Astrocyte of the cerebellum (primary cell): ENCODE results near the gene TUBA3D.
A peak's percentile ranks its signal among the peaks of the same experiment; 100 is the strongest.
"Not testable (repeated sequence)": the region's sequence is repeated elsewhere in the genome, so short reads cannot be mapped to it uniquely, and the experiment has no call there.

Experiments used
- DNase-seq: peaks from one replicate; pipeline ENCODE4 v3.0.0-alpha.2; 2011; ENCODE audit warnings: low read depth
- H3K4me3 ChIP-seq: 2 replicates; pipeline ENCODE4 v1.5.1; 2011; ENCODE audit warnings: mild to moderate bottlenecking, low read depth, low read length, moderate library complexity
- in situ Hi-C: cut with HindIII; loops from 2 replicates; pipeline ENCODE4 v1.10.0; 2017; ENCODE audit warnings: low sequenced_read_pairs
- TF ChIP-seq, protein P1 (sequence below): IDR thresholded peaks from 2 replicates; pipeline ENCODE4 v1.5.1; 2012; ENCODE audit warnings: low read length, low read depth, moderate library complexity, mild to moderate bottlenecking; ENCODE audit errors: missing control alignments

Gene TUBA3D

DNA sequence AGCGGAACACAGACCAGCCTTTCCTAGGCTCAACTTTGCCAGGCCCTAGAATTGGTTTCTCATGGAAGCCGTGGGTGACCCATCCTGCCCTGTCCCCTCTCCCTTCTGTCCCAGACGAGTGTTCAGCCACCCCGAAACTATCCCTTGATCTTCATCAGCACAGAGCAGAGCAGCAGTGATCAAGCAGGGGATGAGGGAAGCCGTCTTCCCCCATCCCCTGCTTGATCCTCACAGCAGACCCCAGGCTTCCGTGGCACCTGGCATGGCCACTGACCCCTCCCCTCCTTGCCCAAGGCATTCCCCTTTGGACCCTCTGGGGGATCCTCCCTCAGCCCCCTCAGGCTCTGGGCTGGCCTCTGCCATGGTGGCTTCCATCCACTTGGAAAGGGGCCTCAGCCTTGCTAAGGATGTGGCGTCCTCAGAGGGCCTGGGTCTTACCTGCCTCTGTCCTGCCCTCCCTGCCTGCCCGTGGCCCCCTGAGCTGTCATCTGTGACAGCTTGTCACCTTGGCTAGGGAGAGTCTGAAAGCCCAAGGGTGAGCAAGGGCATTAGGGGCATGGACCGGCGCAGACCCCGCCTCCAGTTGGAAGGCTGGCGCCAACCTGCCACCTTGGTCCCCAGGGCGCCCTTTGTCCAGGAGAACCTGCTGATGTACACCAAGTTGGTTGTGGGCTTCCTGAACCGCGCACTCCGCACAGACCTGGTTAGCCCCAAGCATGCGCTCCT lies 41.4 kb downstream of the TUBA3D start:
- in situ Hi-C loops = no loop called here
- TF ChIP-seq, protein P1, sequence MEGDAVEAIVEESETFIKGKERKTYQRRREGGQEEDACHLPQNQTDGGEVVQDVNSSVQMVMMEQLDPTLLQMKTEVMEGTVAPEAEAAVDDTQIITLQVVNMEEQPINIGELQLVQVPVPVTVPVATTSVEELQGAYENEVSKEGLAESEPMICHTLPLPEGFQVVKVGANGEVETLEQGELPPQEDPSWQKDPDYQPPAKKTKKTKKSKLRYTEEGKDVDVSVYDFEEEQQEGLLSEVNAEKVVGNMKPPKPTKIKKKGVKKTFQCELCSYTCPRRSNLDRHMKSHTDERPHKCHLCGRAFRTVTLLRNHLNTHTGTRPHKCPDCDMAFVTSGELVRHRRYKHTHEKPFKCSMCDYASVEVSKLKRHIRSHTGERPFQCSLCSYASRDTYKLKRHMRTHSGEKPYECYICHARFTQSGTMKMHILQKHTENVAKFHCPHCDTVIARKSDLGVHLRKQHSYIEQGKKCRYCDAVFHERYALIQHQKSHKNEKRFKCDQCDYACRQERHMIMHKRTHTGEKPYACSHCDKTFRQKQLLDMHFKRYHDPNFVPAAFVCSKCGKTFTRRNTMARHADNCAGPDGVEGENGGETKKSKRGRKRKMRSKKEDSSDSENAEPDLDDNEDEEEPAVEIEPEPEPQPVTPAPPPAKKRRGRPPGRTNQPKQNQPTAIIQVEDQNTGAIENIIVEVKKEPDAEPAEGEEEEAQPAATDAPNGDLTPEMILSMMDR = no peak
- no peak overlapping the region for H3K4me3 ChIP-seq
- no peak for DNase-seq

DNA sequence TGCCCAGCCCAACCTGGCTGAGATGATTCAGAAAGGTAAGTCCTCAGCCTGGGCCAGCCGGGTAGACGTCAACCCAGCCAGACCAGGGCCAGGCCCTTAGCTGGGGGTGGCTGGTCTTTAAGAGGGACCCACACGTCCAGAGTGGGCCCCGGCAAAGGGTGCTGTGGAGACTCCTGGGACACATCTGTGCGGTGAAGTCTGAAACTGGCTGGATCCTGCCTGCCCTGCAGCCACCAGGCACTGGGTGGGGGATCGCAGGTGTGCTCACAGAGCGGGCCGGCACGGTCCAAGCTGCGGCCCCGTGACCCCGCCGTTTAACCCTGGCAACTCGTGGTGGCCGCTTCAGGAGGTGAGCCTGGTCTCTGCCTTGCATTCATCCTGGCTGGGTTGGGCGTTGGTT lies 41.9 kb downstream of the TUBA3D start:
- H3K4me3 ChIP-seq, in situ Hi-C loops, DNase-seq: not testable (repeated sequence)

DNA sequence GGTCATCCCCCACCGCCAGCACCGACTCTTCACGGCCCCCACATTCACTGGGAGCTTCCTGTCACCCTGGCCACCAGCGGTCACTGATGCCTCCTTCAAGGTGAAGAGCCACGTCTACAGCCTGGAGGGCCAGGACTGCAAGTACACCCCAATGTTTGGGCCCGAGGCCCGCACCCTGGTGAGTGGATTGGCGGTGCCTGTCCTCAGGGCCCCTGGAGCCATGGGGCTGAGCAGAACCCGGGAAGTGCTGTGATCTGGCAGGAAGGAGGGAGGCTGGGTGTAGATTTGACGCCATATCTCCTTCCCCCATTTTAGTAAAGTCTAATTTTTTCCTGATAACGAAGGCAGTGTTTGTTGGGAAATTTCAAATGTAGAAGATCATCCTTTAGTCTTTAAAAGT lies 42.6 kb downstream of the TUBA3D start:
- DNase-seq, in situ Hi-C loops, H3K4me3 ChIP-seq: not testable (repeated sequence)

DNA sequence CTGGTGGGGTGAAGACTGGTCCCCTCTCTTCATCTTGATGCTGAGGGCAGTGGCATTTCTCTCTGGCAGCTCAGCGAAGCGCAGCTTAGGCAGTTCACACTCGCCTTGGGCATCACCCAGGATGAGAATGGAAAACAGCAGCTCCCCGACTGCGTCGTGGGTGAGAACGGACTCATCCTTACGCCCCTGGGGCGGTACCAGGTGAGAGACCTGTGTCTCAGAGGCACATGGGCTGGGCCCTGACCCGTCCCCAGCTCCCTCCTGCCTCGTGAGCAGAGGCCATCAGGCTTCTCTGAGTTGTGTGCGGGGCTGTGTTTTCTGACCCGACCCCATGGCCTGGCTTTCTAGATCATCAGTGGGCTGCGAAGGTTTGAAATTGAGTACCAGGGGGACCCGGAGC lies 43.5 kb downstream of the TUBA3D start:
- no peak overlapping the region for H3K4me3 ChIP-seq
- in situ Hi-C loops = no loop called here
- DNase-seq = no peak
- TF ChIP-seq, protein P1 = no peak

DNA sequence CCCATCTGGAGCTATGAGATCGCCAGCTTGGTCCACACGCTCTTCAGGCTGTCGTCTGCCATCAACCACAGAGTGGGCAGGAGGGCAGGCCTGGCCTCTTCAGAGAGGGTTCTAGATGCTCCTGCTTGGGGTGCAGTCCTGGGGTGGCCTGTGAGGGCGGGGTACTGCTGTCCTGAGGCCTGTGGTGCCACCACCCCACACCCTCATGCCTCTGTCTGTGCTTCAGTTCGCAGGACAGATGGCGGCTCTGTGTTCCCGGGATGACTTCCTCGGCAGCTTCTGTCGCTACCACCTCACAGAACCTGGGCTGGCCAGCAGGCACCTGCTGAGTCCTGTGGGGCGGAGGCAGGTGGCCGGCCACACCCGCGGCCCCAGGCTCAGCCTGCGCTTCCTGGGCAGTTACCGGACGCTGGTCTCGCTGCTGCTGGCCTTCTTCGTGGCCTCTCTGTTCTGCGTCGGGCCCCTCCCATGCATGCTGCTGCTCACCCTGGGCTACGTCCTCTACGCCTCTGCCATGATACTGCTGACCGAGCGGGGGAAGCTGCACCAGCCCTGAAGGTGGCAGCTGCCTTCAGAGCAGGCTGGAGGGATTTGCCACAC lies 44.1 kb downstream of the TUBA3D start:
- in situ Hi-C loops, H3K4me3 ChIP-seq, DNase-seq: not testable (repeated sequence)

DNA sequence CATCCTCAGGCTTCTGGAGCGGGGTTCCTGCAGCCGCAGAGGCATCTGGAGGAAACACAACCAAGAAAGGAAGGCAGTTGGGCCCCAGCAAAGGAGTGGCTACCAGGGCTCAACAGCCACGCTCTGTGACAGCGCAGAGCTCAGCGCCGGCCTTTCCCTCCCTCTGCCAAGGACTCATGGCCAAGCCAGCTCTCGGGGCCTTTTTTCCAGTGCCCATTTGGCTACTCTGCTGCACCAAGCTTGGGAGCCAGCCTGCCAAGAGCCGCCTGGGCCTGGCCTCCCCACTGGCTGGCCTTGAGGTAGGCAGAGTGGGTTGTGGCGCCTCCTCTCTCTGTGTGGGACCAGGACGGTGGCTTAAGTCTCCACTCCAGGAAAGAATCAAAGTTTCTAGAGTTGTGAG lies 44.6 kb downstream of the TUBA3D start:
- TF ChIP-seq, protein P1 = no peak
- no peak overlapping the region for H3K4me3 ChIP-seq
- in situ Hi-C loops = no loop called here
- DNase-seq = no peak

DNA sequence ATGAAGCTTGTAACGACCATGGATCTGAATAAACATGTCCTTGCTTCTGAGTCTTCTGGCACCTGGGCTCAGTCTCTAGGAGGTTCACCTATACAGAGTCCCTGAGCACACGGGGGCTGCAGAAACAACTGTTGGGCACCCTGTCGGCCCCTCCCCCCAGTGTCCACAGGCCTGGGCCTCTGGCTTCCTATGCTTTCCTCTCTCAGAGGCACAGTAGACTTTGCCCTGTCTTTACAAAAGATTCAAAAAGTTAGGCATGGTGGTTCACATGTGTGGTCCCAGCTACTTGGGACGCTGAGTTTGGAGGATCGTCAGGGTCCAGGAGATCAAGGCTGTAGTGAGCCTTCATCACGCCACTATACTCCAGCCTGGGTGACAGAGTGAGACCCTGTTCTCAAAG lies 45.6 kb downstream of the TUBA3D start:
- in situ Hi-C loops, DNase-seq: not testable (repeated sequence)

DNA sequence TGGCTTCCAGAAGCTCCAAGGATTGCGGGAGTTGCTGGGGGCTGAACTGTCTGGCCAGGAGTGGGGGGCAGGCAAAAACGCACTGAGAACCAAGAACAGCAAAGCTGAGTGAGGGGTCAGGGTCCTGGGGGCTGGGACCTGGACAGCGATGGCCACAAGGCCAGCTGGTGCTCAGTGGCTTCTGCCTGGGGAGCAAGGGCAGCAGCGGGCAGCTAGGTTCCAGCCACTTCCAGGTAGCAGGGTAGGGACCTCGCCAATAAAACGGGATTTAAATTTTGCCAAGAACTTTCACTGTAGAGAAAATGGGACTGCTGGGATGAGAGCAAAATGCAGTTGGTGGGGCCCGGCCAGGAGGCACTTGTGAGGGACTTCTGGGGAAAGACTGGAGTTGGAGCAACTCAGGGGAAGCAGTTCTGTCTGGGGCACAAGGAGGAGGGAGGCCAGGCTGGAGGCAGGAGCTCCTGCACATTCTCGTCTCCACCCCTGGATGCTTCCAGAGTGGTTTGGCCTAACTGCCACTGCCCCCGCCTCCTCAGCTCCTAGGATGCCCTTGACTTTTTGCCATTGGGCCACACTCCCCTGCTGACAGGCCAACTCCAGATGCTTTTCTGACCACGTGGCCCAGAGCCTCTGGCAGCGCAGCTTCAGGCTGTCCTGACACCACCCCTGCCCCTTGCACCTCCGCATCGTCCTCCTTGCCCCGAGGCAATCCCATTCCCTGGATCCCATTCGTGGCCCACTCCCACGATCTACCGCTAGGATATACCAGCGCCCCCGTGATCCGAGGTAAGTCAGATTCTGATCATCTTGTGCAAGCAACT lies 46.3 kb downstream of the TUBA3D start:
- no peak overlapping the region for H3K4me3 ChIP-seq

More for the DNA sequence above, 45.6 kb downstream of the TUBA3D start:
- H3K4me3 ChIP-seq = not testable (repeated sequence)

DNA sequence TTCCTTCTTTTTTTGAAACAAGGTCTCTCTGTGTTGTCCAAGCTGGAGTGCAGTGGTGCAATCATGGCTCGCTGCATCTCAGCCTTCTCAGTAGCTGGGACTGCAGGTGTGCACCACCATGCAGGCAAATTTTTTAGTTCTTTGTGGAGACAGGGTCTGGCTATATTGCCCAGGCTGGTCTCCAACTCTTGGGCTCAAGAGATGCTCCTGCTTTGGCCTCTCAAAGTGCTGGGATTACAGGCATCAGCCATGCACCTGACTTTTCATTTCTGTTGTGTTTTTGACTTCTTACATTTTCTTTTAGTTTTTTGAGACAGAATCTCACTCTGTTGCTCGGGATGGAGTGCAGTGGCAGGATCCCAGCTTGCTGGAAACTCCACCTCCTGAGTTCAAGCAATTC lies 49.3 kb downstream of the TUBA3D start:
- H3K4me3 ChIP-seq, in situ Hi-C loops, DNase-seq: not testable (repeated sequence)

More for the DNA sequence above, 46.3 kb downstream of the TUBA3D start:
- no peak for DNase-seq
- TF ChIP-seq, protein P1 = no peak
- in situ Hi-C loops = no loop called here

DNA sequence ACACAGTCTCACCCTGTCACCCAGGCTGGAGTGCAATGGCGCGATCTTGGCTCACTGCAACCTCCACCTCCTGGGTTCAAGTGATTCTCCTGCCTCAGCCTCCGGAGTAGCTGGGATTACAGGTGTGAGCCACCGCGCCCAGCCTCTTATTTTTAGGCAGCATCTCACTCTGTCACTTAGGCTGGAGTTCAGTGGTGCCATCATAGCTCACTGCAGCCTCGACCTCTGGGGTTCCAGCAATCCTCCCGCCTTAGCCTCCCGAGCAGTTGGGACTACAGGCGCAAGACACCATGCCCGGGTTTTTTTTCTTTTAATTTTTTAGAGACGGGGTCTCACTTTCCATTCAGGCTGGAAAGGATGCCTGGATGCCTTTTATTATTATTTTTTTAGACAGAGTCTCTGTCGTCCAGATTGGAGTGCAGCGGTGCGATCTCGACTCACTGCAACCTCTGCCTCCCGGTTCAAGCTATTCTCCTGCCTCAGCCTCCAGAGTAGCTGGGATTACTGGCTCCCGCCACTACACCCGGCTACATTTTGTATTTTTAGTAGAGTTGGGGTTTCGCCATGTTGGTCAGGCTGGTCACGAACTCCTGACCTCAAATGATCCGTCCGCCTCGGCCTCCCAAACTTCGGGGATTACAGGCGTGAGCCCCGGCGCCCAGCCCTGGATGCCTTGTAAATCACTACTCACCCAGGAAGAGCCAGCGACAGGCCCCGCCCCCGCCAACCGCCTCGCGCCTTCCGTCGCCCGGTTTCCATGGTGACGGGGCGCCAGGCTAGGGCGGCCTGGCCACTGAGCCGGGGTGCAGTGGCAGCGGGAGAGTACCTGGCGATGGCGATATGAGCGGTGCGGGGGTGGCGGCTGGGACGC lies 51.4 kb downstream of the TUBA3D start, which contains the start of gene CCDC74A:
Gene CCDC74A, plus strand, starts transcription at position 758 of the 871 bp plus-strand sequence. Its CDS starts 83 bp downstream, at position 841.
- H3K4me3 ChIP-seq = peak within 1 kb of the TSS; percentile 30
- in situ Hi-C loops, DNase-seq: not testable (repeated sequence)

DNA sequence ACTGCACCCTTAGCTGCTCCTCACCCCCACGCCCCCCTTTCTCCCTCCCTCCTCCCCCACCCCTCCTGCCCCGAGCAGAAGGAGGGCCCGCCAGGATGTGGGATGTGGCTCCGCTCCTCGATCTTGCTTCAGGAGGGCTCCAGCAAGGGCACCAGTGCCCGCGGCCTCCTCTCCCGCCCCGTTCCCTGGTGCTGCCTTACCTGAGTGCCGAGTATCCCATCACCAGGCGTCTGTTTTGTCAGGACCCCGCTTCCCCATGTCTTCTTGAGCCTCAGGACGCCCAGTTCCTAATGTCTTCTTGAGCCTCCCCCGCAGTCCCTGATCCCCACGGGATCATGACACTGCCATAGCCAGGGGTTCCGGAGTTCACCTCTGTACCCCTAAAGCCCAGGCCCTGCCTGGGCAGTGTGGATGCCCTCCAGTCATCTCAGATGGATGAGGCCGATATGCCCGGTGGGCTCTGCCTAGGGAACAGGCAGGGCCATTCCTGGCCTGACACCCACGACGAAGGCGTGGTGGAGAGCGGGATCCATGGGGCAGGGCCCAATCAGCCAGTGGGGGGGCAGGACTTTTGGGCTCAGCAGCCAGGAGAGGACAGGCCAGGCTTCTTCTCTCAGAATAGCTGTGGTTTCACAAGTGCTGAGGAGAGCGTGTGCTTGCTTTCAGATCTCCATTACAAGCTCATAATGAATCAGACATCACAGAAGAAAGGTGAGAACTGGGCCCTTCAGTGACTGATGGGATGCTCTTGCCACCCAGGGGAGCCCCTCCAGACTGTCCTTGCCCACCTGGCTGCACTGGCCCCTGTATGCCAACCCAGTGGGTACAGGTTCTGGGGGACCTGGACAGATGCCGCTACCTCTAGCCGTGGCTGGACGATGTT lies 53.3 kb downstream of the TUBA3D start:
- DNase-seq, in situ Hi-C loops, H3K4me3 ChIP-seq: not testable (repeated sequence)
